GM12878 (cell line): Measurements from ENCODE around the gene TFF2. TPM values are rescaled to one million over a fixed set of nuclear protein-coding genes. Genes with fewer than 3 reads are reported as not detected.

Experiments
- CBFB ChIP-seq: IDR thresholded peaks from 2 replicates; pipeline ENCODE4 v1.6.1; 2016; ENCODE audit warnings: antibody characterized with exemption, low read depth
- CHD1 ChIP-seq: IDR thresholded peaks from 2 replicates; pipeline ENCODE4 v1.6.1; 2012; ENCODE audit warnings: low read depth, low read length, improper control_type of control experiment
- CREM ChIP-seq: IDR thresholded peaks from 2 replicates; pipeline ENCODE4 v1.6.1; 2014; ENCODE audit warnings: antibody characterized with exemption, low read depth
- FOXK2 ChIP-seq: fragments of 450-650 bp; IDR thresholded peaks from 2 replicates; pipeline ENCODE4 v1.6.1; 2017; ENCODE audit warnings: mild to moderate bottlenecking, moderate library complexity
- NBN ChIP-seq: fragments of 450-650 bp; IDR thresholded peaks from 2 replicates; pipeline ENCODE4 v1.6.1; 2016
- NFIC ChIP-seq: IDR thresholded peaks from 2 replicates; pipeline ENCODE4 v1.6.1; 2012; ENCODE audit warnings: low read depth, mild to moderate bottlenecking, inconsistent platforms, low read length, moderate library complexity
- SIX5 ChIP-seq: IDR thresholded peaks from 2 replicates; pipeline ENCODE4 v1.6.1; 2011; ENCODE audit warnings: mild to moderate bottlenecking, low read depth, low read length, moderate library complexity; ENCODE audit not compliant: severe bottlenecking
- ZBED1 ChIP-seq: IDR thresholded peaks from 2 replicates; pipeline ENCODE4 v1.6.1; 2016; ENCODE audit warnings: borderline replicate concordance
- ZNF217 ChIP-seq: fragments of 450-650 bp; IDR thresholded peaks from 2 replicates; pipeline ENCODE4 v1.6.1; 2017; ENCODE audit warnings: antibody characterized with exemption, mild to moderate bottlenecking
- ZNF24 ChIP-seq: fragments of 450-650 bp; IDR thresholded peaks from 2 replicates; pipeline ENCODE4 v1.6.1; 2017; ENCODE audit warnings: antibody characterized with exemption, mild to moderate bottlenecking
- polyA plus RNA-seq, 11 experiments: library from polyadenylated mRNA; depleted of rRNA in 4 of 11; unstranded in 6 of 11; stranded (reverse) in 5 of 11; fragments of >200 nt; fragmentation: Nextera tagmentation in 4 of 11; fragmentation: Illumina TruSeq in 1 of 11; extraction: Ambion mirVana in 4 of 11; extraction: Trizol in 1 of 11; gene quantifications; 1 replicate in 1 of 11; 2 replicates in 10 of 11; pipeline versions ENCODE4 v1.2.1 to v1.2.3, GENCODE V29; 2011 to 2016; ENCODE audit warnings: inconsistent platforms in 2 of 11, missing spikeins in 2 of 11, low read depth in 1 of 11
- total RNA-seq, 4 experiments: library from RNA; depleted of rRNA in 3 of 4; stranded (reverse); fragments of >200 nt in 3 of 4; fragmentation: Illumina TruSeq in 1 of 4; extraction: Trizol in 1 of 4; gene quantifications; 2 replicates each; pipeline versions ENCODE4 v1.2.1 to v1.2.3, GENCODE V29; 2013 to 2021
- TF ChIP-seq, protein P1 (sequence below): IDR thresholded peaks from 2 replicates; pipeline ENCODE4 v1.6.1; 2012; ENCODE audit warnings: low read length, inconsistent platforms
- TF ChIP-seq, protein P2 (sequence below): fragments of 450-650 bp; IDR thresholded peaks from 2 replicates; pipeline ENCODE4 v1.6.1; 2017; ENCODE audit warnings: mild to moderate bottlenecking, low read depth, inconsistent platforms; ENCODE audit not compliant: poor library complexity, severe bottlenecking
- TF ChIP-seq, protein P3 (sequence below): fragments of 450-650 bp; formaldehyde crosslinking; IDR thresholded peaks from 2 replicates; pipeline ENCODE4 v1.4.0; 2022; ENCODE audit warnings: mild to moderate bottlenecking, moderate library complexity
- TF ChIP-seq, protein P4 (sequence below): fragments of 450-650 bp; IDR thresholded peaks from 2 replicates; pipeline ENCODE4 v1.6.1; 2017; ENCODE audit warnings: antibody characterized with exemption, mild to moderate bottlenecking, moderate library complexity
- TF ChIP-seq, protein P5 (sequence below): fragments of 450-650 bp; IDR thresholded peaks from 2 replicates; pipeline ENCODE4 v1.6.1; 2018; ENCODE audit warnings: mild to moderate bottlenecking, low read depth, moderate library complexity; ENCODE audit not compliant: partially characterized antibody

Gene TFF2
- total and polyA plus RNA-seq, 10 of the 15 experiments (the other 5 are each of a cell fraction or from before 2014, with no cell fraction given) = 0.56 TPM; not detected in 9

DNA sequence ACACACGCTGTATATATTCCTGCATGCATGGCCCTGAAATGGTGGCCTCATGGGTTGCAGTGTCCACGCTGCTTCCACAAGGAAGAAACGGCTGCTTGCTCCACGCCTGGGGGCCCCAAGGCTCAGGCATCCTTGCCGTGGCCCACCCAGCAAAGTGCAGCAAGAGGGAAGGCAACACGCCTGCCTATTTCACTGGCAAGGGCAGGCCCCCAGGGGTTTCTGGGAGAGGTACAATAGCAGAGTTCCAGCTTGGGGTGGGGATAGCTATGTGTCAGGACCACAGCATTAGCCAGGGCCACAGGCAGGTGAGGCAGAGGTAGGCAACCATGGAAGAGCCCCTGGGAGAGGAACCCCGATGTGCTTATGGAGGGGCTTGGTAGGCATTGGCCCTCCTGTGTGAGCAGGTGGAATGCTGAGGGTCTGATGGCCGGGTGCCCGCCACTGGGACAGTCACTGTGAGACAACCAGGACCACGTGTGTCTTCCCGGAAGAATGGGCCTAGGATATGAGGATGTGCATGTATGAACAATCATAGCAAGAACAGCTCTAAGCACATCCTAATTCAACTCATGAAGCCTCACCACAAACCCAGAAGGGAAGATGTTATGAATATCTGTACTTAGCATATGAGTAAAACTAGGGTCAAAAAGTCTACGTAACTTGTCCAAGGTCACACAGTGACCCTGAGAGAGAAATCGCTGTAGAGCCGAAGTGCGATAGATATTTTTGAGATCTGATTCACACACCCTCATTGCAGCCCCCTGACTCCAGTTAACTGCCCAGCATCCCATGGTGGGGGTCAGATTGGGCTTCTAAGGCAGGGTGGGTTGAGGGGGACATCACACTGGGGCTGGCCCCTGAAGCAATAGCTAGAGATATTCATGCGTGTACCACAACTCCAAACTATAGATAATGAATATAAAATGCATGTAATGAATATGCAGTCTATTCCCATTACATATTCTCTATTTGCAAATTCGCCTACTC, 11.8 kb downstream of the TFF2 start (continued):
- TF ChIP-seq SIX5 = no peak
- TF ChIP-seq ZNF217 = no peak
- TF ChIP-seq ZBED1 = peak; percentile 45; the same call in 1 of the 2 replicates
- TF ChIP-seq, protein P1, sequence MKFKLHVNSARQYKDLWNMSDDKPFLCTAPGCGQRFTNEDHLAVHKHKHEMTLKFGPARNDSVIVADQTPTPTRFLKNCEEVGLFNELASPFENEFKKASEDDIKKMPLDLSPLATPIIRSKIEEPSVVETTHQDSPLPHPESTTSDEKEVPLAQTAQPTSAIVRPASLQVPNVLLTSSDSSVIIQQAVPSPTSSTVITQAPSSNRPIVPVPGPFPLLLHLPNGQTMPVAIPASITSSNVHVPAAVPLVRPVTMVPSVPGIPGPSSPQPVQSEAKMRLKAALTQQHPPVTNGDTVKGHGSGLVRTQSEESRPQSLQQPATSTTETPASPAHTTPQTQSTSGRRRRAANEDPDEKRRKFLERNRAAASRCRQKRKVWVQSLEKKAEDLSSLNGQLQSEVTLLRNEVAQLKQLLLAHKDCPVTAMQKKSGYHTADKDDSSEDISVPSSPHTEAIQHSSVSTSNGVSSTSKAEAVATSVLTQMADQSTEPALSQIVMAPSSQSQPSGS = peak; percentile 60
- TF ChIP-seq CBFB = peak; percentile 63; the same call in 1 of the 2 replicates
- TF ChIP-seq, protein P2, sequence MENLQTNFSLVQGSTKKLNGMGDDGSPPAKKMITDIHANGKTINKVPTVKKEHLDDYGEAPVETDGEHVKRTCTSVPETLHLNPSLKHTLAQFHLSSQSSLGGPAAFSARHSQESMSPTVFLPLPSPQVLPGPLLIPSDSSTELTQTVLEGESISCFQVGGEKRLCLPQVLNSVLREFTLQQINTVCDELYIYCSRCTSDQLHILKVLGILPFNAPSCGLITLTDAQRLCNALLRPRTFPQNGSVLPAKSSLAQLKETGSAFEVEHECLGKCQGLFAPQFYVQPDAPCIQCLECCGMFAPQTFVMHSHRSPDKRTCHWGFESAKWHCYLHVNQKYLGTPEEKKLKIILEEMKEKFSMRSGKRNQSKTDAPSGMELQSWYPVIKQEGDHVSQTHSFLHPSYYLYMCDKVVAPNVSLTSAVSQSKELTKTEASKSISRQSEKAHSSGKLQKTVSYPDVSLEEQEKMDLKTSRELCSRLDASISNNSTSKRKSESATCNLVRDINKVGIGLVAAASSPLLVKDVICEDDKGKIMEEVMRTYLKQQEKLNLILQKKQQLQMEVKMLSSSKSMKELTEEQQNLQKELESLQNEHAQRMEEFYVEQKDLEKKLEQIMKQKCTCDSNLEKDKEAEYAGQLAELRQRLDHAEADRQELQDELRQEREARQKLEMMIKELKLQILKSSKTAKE = no peak
- peak; percentile 57; the same call in 1 of the 2 replicates for TF ChIP-seq CREM
- TF ChIP-seq, protein P3, sequence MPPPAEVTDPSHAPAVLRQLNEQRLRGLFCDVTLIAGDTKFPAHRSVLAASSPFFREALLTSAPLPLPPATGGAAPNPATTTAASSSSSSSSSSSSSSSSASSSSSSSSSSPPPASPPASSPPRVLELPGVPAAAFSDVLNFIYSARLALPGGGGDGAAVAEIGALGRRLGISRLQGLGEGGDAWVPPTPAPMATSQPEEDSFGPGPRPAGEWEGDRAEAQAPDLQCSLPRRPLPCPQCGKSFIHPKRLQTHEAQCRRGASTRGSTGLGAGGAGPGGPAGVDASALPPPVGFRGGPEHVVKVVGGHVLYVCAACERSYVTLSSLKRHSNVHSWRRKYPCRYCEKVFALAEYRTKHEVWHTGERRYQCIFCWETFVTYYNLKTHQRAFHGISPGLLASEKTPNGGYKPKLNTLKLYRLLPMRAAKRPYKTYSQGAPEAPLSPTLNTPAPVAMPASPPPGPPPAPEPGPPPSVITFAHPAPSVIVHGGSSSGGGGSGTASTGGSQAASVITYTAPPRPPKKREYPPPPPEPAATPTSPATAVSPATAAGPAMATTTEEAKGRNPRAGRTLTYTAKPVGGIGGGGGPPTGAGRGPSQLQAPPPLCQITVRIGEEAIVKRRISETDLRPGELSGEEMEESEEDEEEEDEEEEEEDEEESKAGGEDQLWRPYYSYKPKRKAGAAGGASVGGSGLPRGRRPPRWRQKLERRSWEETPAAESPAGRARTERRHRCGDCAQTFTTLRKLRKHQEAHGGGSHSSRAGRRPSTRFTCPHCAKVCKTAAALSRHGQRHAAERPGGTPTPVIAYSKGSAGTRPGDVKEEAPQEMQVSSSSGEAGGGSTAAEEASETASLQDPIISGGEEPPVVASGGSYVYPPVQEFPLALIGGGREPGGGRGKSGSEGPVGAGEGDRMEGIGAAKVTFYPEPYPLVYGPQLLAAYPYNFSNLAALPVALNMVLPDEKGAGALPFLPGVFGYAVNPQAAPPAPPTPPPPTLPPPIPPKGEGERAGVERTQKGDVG (CRISPR knock-in tag) = no peak
- no peak for TF ChIP-seq FOXK2
- no peak for TF ChIP-seq ZNF24
- TF ChIP-seq, protein P4, sequence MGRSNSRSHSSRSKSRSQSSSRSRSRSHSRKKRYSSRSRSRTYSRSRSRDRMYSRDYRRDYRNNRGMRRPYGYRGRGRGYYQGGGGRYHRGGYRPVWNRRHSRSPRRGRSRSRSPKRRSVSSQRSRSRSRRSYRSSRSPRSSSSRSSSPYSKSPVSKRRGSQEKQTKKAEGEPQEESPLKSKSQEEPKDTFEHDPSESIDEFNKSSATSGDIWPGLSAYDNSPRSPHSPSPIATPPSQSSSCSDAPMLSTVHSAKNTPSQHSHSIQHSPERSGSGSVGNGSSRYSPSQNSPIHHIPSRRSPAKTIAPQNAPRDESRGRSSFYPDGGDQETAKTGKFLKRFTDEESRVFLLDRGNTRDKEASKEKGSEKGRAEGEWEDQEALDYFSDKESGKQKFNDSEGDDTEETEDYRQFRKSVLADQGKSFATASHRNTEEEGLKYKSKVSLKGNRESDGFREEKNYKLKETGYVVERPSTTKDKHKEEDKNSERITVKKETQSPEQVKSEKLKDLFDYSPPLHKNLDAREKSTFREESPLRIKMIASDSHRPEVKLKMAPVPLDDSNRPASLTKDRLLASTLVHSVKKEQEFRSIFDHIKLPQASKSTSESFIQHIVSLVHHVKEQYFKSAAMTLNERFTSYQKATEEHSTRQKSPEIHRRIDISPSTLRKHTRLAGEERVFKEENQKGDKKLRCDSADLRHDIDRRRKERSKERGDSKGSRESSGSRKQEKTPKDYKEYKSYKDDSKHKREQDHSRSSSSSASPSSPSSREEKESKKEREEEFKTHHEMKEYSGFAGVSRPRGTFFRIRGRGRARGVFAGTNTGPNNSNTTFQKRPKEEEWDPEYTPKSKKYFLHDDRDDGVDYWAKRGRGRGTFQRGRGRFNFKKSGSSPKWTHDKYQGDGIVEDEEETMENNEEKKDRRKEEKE = no peak
- TF ChIP-seq NBN = no peak
- no peak for TF ChIP-seq CHD1
- TF ChIP-seq, protein P5, sequence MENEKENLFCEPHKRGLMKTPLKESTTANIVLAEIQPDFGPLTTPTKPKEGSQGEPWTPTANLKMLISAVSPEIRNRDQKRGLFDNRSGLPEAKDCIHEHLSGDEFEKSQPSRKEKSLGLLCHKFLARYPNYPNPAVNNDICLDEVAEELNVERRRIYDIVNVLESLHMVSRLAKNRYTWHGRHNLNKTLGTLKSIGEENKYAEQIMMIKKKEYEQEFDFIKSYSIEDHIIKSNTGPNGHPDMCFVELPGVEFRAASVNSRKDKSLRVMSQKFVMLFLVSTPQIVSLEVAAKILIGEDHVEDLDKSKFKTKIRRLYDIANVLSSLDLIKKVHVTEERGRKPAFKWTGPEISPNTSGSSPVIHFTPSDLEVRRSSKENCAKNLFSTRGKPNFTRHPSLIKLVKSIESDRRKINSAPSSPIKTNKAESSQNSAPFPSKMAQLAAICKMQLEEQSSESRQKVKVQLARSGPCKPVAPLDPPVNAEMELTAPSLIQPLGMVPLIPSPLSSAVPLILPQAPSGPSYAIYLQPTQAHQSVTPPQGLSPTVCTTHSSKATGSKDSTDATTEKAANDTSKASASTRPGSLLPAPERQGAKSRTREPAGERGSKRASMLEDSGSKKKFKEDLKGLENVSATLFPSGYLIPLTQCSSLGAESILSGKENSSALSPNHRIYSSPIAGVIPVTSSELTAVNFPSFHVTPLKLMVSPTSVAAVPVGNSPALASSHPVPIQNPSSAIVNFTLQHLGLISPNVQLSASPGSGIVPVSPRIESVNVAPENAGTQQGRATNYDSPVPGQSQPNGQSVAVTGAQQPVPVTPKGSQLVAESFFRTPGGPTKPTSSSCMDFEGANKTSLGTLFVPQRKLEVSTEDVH = no peak
- TF ChIP-seq NFIC = peak; percentile 81; the same call in 1 of the 2 replicates
